Panc1 (cell line): ENCODE results near the gene NOP16. TPM values are rescaled to one million over a fixed set of nuclear protein-coding genes. Genes with fewer than 3 reads are reported as not detected.

Experiments
- ATAC-seq: fragments of 200-7000 bp; cut with Tn5 transposase; 2 replicates; pipeline ENCODE4 v1.9.1; 2020; ENCODE audit warnings: mild to moderate bottlenecking, moderate library complexity
- BruUV-seq: library from RNA; stranded (reverse); fragments of 400-500 nt; replicated peaks from 2 replicates; lab custom pipeline; 2021; lab: Mats Ljungman, UMichigan
- CTCF ChIA-PET: fragments of 300-600 bp; sonication (Branson Sonifier 250); formaldehyde crosslinking; loops from one replicate; lab custom pipeline; 2022; ENCODE audit warnings: antibody characterized with exemption; lab: Charles Lee
- POLR2A ChIA-PET: fragments of 300-600 bp; sonication (Branson Sonifier 250); formaldehyde crosslinking; loops from one replicate; lab custom pipeline; 2022; ENCODE audit warnings: antibody characterized with exemption; lab: Charles Lee
- DNase-seq: peaks from one replicate; pipeline ENCODE4 v3.0.0-alpha.2; 2010; ENCODE audit warnings: low read depth, low spot score
- H3K27ac ChIP-seq: 2 replicates; pipeline ENCODE4 v1.5.1; 2011; ENCODE audit warnings: mild to moderate bottlenecking, low read length, inconsistent platforms
- H3K27me3 ChIP-seq: fragments of 200-500 bp; sonication (Bioruptor generic); 2 replicates; pipeline ENCODE4 v1.6.0; 2014; ENCODE audit warnings: low read length, inconsistent platforms; ENCODE audit not compliant: control insufficient read depth, insufficient read depth
- H3K36me3 ChIP-seq: fragments of 200-500 bp; sonication (Bioruptor generic); 2 replicates; pipeline ENCODE4 v1.5.1; 2014; ENCODE audit warnings: inconsistent platforms, mild to moderate bottlenecking, low read length, moderate library complexity; ENCODE audit not compliant: control insufficient read depth, insufficient read depth
- H3K4me1 ChIP-seq: 2 replicates; pipeline ENCODE4 v1.5.1; 2011; ENCODE audit warnings: inconsistent platforms, mild to moderate bottlenecking, low read length, moderate library complexity; ENCODE audit not compliant: control insufficient read depth, insufficient read depth
- H3K4me3 ChIP-seq, 2 experiments: 2 replicates each; pipeline ENCODE4 v1.5.1; 2011 to 2012; ENCODE audit warnings: low read depth in 2 of 2, low read length in 2 of 2, mild to moderate bottlenecking in 2 of 2, inconsistent platforms in 1 of 2, moderate library complexity in 1 of 2
- H3K9me3 ChIP-seq: fragments of 200-500 bp; sonication (Bioruptor generic); 2 replicates; pipeline ENCODE4 v1.5.1; 2014; ENCODE audit warnings: low read depth, mild to moderate bottlenecking, inconsistent platforms, low read length, moderate library complexity; ENCODE audit not compliant: control insufficient read depth, insufficient read depth
- CTCF ChIP-seq: fragments of 450-650 bp; IDR thresholded peaks from 2 replicates; pipeline ENCODE4 v1.5.1; 2017; ENCODE audit warnings: mild to moderate bottlenecking
- POLR2AphosphoS5 ChIP-seq: IDR thresholded peaks from 2 replicates; pipeline ENCODE4 v1.6.1; 2012; ENCODE audit warnings: mild to moderate bottlenecking, low read depth, low read length, moderate library complexity
- REST ChIP-seq, 2 experiments: IDR thresholded peaks; 2 replicates each; pipeline ENCODE4 v1.6.1; 2011 to 2012; ENCODE audit warnings: low read depth in 2 of 2, control low read depth in 1 of 2, low read length in 1 of 2, mild to moderate bottlenecking in 1 of 2, moderate library complexity in 1 of 2; ENCODE audit not compliant: insufficient read depth in 1 of 2
- SIN3A ChIP-seq: IDR thresholded peaks from 2 replicates; pipeline ENCODE4 v1.6.1; 2012; ENCODE audit warnings: low read depth, mild to moderate bottlenecking, low read length, moderate library complexity, borderline replicate concordance; ENCODE audit not compliant: insufficient read depth
- TCF7L2 ChIP-seq: IDR thresholded peaks from 2 replicates; pipeline ENCODE4 v1.6.1; 2011; ENCODE audit warnings: mild to moderate bottlenecking, low read depth, low read length, inconsistent platforms
- in situ Hi-C: cut with HindIII; loops from 2 replicates; pipeline ENCODE4 v1.10.0; 2016; ENCODE audit warnings: low sequenced_read_pairs, low pct_unique_long_range_greater_than_20kb
- intact Hi-C: fragments of 100-400 bp; cut with micrococcal nuclease; formaldehyde crosslinking; loops from one replicate; pipeline ENCODE4 v1.10.0; 2022; ENCODE audit not compliant: unreplicated experiment
- total RNA-seq: library from RNA; stranded (reverse); gene quantifications from one replicate; pipeline ENCODE4 v1.2.1, GENCODE V29; 2021; ENCODE audit not compliant: unreplicated experiment

NOP16 gene
- total RNA-seq, 1 experiment from 2014 or later = 76.2 TPM

- peaks cover 10% of the 10 kb centered on the region for H3K4me1 ChIP-seq
- intact Hi-C loops = no loop called here
- H3K27me3 ChIP-seq = no peaks in the 10 kb centered on the region
- no peaks in the 10 kb centered on the region for H3K9me3 ChIP-seq
- TF ChIP-seq SIN3A (no peak), POLR2AphosphoS5 (no peak), TCF7L2 (no peak), REST (IDR thresholded peaks at IDR 0.05; ENCODE audit: insufficient read depth in 1 of 2, low read depth in 2 of 2, low read length in 1 of 2) (no peak), CTCF (no peak)
- H3K27ac ChIP-seq = peak overlapping the region; percentile 14; the same call in 1 of the 2 replicates
- no TSS peak for BruUV-seq
- ChIA-PET POLR2A (no interaction called here), CTCF (no interaction called here)
- H3K36me3 ChIP-seq = no peaks in the 10 kb centered on the region
- ATAC-seq (no peak), DNase-seq (no peak)
- in situ Hi-C loops = no loop called here
- H3K4me3 ChIP-seq = no peak overlapping the region
These were observed 39.6 kb upstream of the NOP16 start for GRCh38 chr5:176427971-176428370.

- BruUV-seq = no TSS peak
- H3K4me1 ChIP-seq = peaks cover 10% of the 10 kb centered on the region
- ChIA-PET POLR2A (no interaction called here), CTCF (no interaction called here)
- no peak for ATAC-seq
- no peak for TF ChIP-seq CTCF
- TF ChIP-seq TCF7L2 = no peak
- TF ChIP-seq REST (IDR thresholded peaks at IDR 0.05; ENCODE audit: insufficient read depth in 1 of 2, low read depth in 2 of 2, low read length in 1 of 2) = no peak
- TF ChIP-seq POLR2AphosphoS5 = no peak
- TF ChIP-seq SIN3A = no peak
- H3K27ac ChIP-seq = no peak overlapping the region
- H3K27me3 ChIP-seq = no peaks in the 10 kb centered on the region
- DNase-seq = no peak
- intact Hi-C loops (no loop called here), in situ Hi-C loops (no loop called here)
- H3K9me3 ChIP-seq = no peaks in the 10 kb centered on the region
- no peak overlapping the region for H3K4me3 ChIP-seq
- no peaks in the 10 kb centered on the region for H3K36me3 ChIP-seq
These were observed 38.5 kb upstream of the NOP16 start for GRCh38 chr5:176426876-176427275.
